GM18861 (cell line): ENCODE data around the gene PCDH10.
"Not testable (repeated sequence)": the region's sequence is repeated elsewhere in the genome, so short reads cannot be mapped to it uniquely, and the experiment has no call there.

ENCODE experiments used
- ATAC-seq: cut with Tn5 transposase; IDR thresholded peaks from one replicate; pipeline ENCODE4 v1.9.1; 2021; ENCODE audit not compliant: unreplicated experiment

PCDH10 gene

GRCh38 chr4:133240451-133240850 lies 91.4 kb downstream of the PCDH10 start:
- ATAC-seq: not testable (repeated sequence)
